HG03108 (cell line): ENCODE measurements around the gene FHOD1.

Experiments used
- ATAC-seq: cut with Tn5 transposase; IDR thresholded peaks from one replicate; pipeline ENCODE4 v1.9.1; 2021; ENCODE audit warnings: moderate library complexity; ENCODE audit not compliant: unreplicated experiment

The FHOD1 gene

GRCh38 chr16:67236563-67237395, 10.5 kb downstream of the FHOD1 start:
- ATAC-seq, result no peak

GRCh38 chr16:67235816-67236562, 11.3 kb downstream of the FHOD1 start:
- ATAC-seq, result no peak

GRCh38 chr16:67234180-67234597, 13.1 kb downstream of the FHOD1 start:
- no peak for ATAC-seq

GRCh38 chr16:67233596-67233995, 13.7 kb downstream of the FHOD1 start:
- no peak for ATAC-seq

- ATAC-seq, result no peak
Observed at GRCh38 chr16:67230809-67231660, 16.2 kb downstream of the FHOD1 start.

- no peak for ATAC-seq
Observed at GRCh38 chr16:67229906-67230808, 17.1 kb downstream of the FHOD1 start.

GRCh38 chr16:67228905-67229304, 18.4 kb downstream of the FHOD1 start:
- no peak for ATAC-seq

- ATAC-seq, result no peak
Observed at GRCh38 chr16:67228034-67228785, 19.1 kb downstream of the FHOD1 start.

GRCh38 chr16:67227567-67227921, 19.7 kb downstream of the FHOD1 start:
- no peak for ATAC-seq

- ATAC-seq, result peak; percentile 93
Observed at GRCh38 chr16:67226804-67227566, 20.3 kb downstream of the FHOD1 start, which contains the start of gene TMEM208. Gene TMEM208 (plus strand): TSS chr16:67227130. CDS start chr16:67227219, 89 bp downstream.

- ATAC-seq, result no peak
Observed at GRCh38 chr16:67226295-67226803, 20.9 kb downstream of the FHOD1 start.

GRCh38 chr16:67223992-67224391, 23.3 kb downstream of the FHOD1 start:
- no peak for ATAC-seq

GRCh38 chr16:67216612-67217490, 30.4 kb downstream of the FHOD1 start:
- ATAC-seq, result no peak

- ATAC-seq, result no peak
Observed at GRCh38 chr16:67215706-67216105, 31.6 kb downstream of the FHOD1 start.

GRCh38 chr16:67213197-67214019, 33.9 kb downstream of the FHOD1 start:
- no peak for ATAC-seq

- ATAC-seq, result no peak
Observed at GRCh38 chr16:67212766-67213165, 34.5 kb downstream of the FHOD1 start.

GRCh38 chr16:67211674-67212073, 35.6 kb downstream of the FHOD1 start:
- no peak for ATAC-seq
